T-cell (primary cell): ENCODE data around the gene MOXD1. TPM values are rescaled to one million over a fixed set of nuclear protein-coding genes. Genes with fewer than 3 reads are reported as not detected.

Source experiments
- ATAC-seq, 4 experiments: fragments of 200-7000 bp in 3 of 4; fragments of 150-1000 bp in 1 of 4; cut with Tn5 transposase; replicated peaks in 1 of 4; 1 replicate in 3 of 4; 2 replicates in 1 of 4; pipeline ENCODE4 v1.10.0; 2021; ENCODE audit warnings: moderate library complexity in 3 of 4, mild to moderate bottlenecking in 2 of 4, moderate number of reproducible peaks in 1 of 4
- CTCF ChIA-PET, 2 donors: fragments of 300-600 bp; sonication (Branson Sonifier 250); formaldehyde crosslinking; loops; one replicate each; lab custom pipeline; 2022; ENCODE audit warnings: antibody characterized with exemption in 2 of 2; lab: Charles Lee
- POLR2A ChIA-PET, 2 donors: fragments of 300-600 bp; sonication (Branson Sonifier 250); formaldehyde crosslinking; loops; one replicate each; lab custom pipeline; 2022; ENCODE audit warnings: antibody characterized with exemption in 2 of 2; lab: Charles Lee
- DNase-seq, 35 experiments: peaks; one replicate each; pipeline versions ENCODE4 v3.0.0 to v3.0.0-alpha.2; 2013 to 2023
- H3K27ac ChIP-seq: one replicate; pipeline ENCODE4 v1.5.1; 2013; ENCODE audit warnings: low read length
- H3K27me3 ChIP-seq, 2 experiments: replicated peaks in 1 of 2; 1 replicate in 1 of 2; 2 replicates in 1 of 2; pipeline versions ENCODE4 v1.6.1 to v1.7.0; 2013; ENCODE audit warnings: low read length in 1 of 2, mixed read lengths in 1 of 2; ENCODE audit not compliant: control insufficient read depth in 2 of 2, insufficient read depth in 2 of 2; ENCODE audit errors: extremely low read depth in 1 of 2
- H3K36me3 ChIP-seq, 2 donors: 1 replicate in 1 of 2; 2 replicates in 1 of 2; pipeline versions ENCODE4 v1.6.1 to v1.7.0; 2013; ENCODE audit warnings: low read length in 1 of 2; ENCODE audit not compliant: control insufficient read depth in 2 of 2, insufficient read depth in 1 of 2; ENCODE audit errors: extremely low read depth in 1 of 2
- H3K4me1 ChIP-seq, 2 experiments: 1 replicate in 1 of 2; 2 replicates in 1 of 2; pipeline versions ENCODE4 v1.6.1 to v1.7.0; 2013; ENCODE audit warnings: low read length in 2 of 2, mixed read lengths in 1 of 2; ENCODE audit not compliant: insufficient read depth in 2 of 2, control insufficient read depth in 1 of 2; ENCODE audit errors: extremely low read depth in 1 of 2
- H3K4me3 ChIP-seq, 2 donors: 1 replicate in 1 of 2; 2 replicates in 1 of 2; pipeline versions ENCODE4 v1.5.1 to v1.7.0; 2013; ENCODE audit warnings: mild to moderate bottlenecking in 2 of 2, low read length in 1 of 2, moderate library complexity in 1 of 2; ENCODE audit not compliant: control insufficient read depth in 1 of 2; ENCODE audit errors: extremely low read depth in 1 of 2
- H3K9me3 ChIP-seq: 2 replicates; pipeline ENCODE4 v1.7.0; 2013
- H3K27ac Mint-ChIP-seq, 2 donors: one replicate each; pipeline ENCODE4 v1.8.0; 2020 to 2021; ENCODE audit warnings: mild to moderate bottlenecking in 2 of 2, mixed read lengths in 2 of 2
- H3K27me3 Mint-ChIP-seq, 2 donors: one replicate each; pipeline ENCODE4 v1.8.0; 2021 to 2022; ENCODE audit warnings: mixed read lengths in 2 of 2
- H3K36me3 Mint-ChIP-seq: one replicate; pipeline ENCODE4 v1.8.0; 2021; ENCODE audit warnings: mixed read lengths
- H3K4me1 Mint-ChIP-seq, 3 donors: one replicate each; pipeline ENCODE4 v1.8.0; 2020 to 2022; ENCODE audit warnings: mixed read lengths in 3 of 3, mild to moderate bottlenecking in 1 of 3
- H3K4me3 Mint-ChIP-seq, 3 donors: one replicate each; pipeline ENCODE4 v1.8.0; 2020 to 2022; ENCODE audit warnings: mild to moderate bottlenecking in 3 of 3, mixed read lengths in 3 of 3, moderate library complexity in 3 of 3
- H3K9me3 Mint-ChIP-seq, 3 donors: one replicate each; pipeline ENCODE4 v1.8.0; 2020 to 2022; ENCODE audit warnings: mixed read lengths in 3 of 3
- WGBS: methylation state at CpG from one replicate; pipeline ENCODE4 v1.1.5; 2013; ENCODE audit warnings: missing lambda C conversion rate; ENCODE audit not compliant: insufficient coverage; 5-methylcytosine and 5-hydroxymethylcytosine counted together
- total RNA-seq, 35 experiments: library from RNA in 6 of 35; stranded (reverse) in 6 of 35; fragments of 120-200 nt in 1 of 35; gene quantifications; one replicate each; pipeline versions ENCODE4 v1.2.1 to v1.2.4 and lab custom pipeline; 2013 to 2026

The MOXD1 gene
- total RNA-seq, 5 donors from 2014 or later (not counting 1 experiment from before 2014, with no cell fraction given): 0.13 to 0.53 (median 0.15) TPM; not detected in 1

DNA sequence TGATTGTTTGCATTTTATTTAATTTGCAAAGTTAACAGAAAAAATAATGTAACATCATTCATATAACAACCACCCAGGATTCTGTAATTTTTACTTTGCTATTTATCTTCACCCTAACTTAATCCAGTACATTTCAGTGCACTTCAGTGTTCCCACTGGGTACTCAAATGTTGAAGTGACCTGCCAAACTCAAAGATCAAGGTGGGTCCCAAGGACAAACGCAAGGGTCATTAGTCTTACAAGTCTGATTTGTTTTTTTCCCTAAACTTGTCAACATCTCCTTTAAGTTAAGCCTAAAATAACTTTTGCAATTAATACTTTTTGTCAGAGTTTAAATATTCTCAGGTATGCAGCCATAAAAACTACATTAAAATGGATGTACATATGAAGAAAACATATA is 53.0 kb downstream of the MOXD1 start:
- no peak overlapping the region for H3K4me3 ChIP-seq
- ChIA-PET CTCF (no interaction called here), POLR2A (no interaction called here)
- H3K27ac ChIP-seq: no peak overlapping the region
- Mint-ChIP-seq H3K27ac (no peak overlapping the region), H3K4me3 (no peak overlapping the region), H3K27me3 (no peaks in the 10 kb centered on the region), H3K9me3 (no peaks in the 10 kb centered on the region), H3K4me1 (peaks cover 0 to 13% (median 10%) of the 10 kb centered on the region in 3 donors), H3K36me3 (no peaks in the 10 kb centered on the region)
- H3K4me1 ChIP-seq: peaks cover 0 to 5% of the 10 kb centered on the region in 2 experiments
- ATAC-seq (no peak), DNase-seq (no peak)
- no peaks in the 10 kb centered on the region for H3K27me3 ChIP-seq
- WGBS: no CpG with 5 or more reads among the region's 1 CpG
- H3K9me3 ChIP-seq: no peaks in the 10 kb centered on the region
- H3K36me3 ChIP-seq: no peaks in the 10 kb centered on the region

GRCh38 chr6:132344811-132345210 is 56.5 kb downstream of the MOXD1 start:
- H3K27me3 Mint-ChIP-seq: peaks cover 8% of the 10 kb centered on the region in 2 donors
- no peaks in the 10 kb centered on the region for H3K4me1 ChIP-seq
- H3K4me1 Mint-ChIP-seq: no peaks in the 10 kb centered on the region
- no peaks in the 10 kb centered on the region for H3K36me3 ChIP-seq
- no peak overlapping the region for H3K4me3 Mint-ChIP-seq
- WGBS: 50% methylated on average over 2 of the region's 5 CpGs
- POLR2A ChIA-PET: no interaction called here
- CTCF ChIA-PET: no interaction called here
- no peak overlapping the region for H3K27ac Mint-ChIP-seq
- H3K27me3 ChIP-seq: no peaks in the 10 kb centered on the region
- H3K27ac ChIP-seq: no peak overlapping the region
- DNase-seq (no peak), ATAC-seq (no peak)
- H3K36me3 Mint-ChIP-seq: no peaks in the 10 kb centered on the region
- H3K9me3 Mint-ChIP-seq: no peaks in the 10 kb centered on the region
- H3K9me3 ChIP-seq: no peaks in the 10 kb centered on the region
- no peak overlapping the region for H3K4me3 ChIP-seq

DNA sequence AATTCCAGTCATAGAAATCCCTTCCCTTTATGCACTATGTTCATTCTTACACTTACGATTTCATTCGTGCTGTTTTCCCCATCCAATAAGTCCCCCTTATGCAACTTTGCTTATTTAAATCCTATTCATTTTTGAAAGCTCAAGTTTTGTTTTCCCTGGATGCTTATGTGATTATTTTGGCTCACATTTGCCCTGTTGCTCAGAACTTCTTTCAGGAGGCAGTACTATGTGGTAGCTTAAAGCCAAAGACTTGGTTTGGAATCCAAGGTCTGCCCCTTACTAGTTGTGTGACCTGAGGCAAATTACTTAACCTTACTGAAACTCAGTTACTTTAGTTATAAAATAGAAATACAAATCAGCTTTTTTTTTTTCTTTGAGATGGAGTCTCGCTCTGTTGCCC is 59.6 kb downstream of the MOXD1 start:
- Mint-ChIP-seq H3K36me3 (no peaks in the 10 kb centered on the region), H3K4me1 (no peaks in the 10 kb centered on the region), H3K4me3 (no peak overlapping the region), H3K9me3 (no peaks in the 10 kb centered on the region), H3K27ac (no peak overlapping the region), H3K27me3 (peaks cover 8% of the 10 kb centered on the region in 2 donors)
- ChIA-PET POLR2A (no interaction called here), CTCF (interaction anchor here in 1 of 2 donors (0.7 kb wide), 1 partner anchor 61 kb away, joined by 3 read pairs; no protein-coding TSS in a partner anchor)
- H3K27ac ChIP-seq: no peak overlapping the region
- no peaks in the 10 kb centered on the region for H3K27me3 ChIP-seq
- no peak overlapping the region for H3K4me3 ChIP-seq
- ATAC-seq: no peak
- H3K36me3 ChIP-seq: no peaks in the 10 kb centered on the region
- WGBS: 82% methylated on average over 2 of the region's 3 CpGs
- no peaks in the 10 kb centered on the region for H3K4me1 ChIP-seq
- DNase-seq: no peak
- H3K9me3 ChIP-seq: no peaks in the 10 kb centered on the region

GRCh38 chr6:132334521-132334885 is 66.8 kb downstream of the MOXD1 start:
- H3K27me3 ChIP-seq: peaks cover 0 to 4% of the 10 kb centered on the region in 2 experiments
- H3K27me3 Mint-ChIP-seq: peaks cover 4 to 6% of the 10 kb centered on the region in 2 donors
- no peak overlapping the region for H3K4me3 ChIP-seq
- no peaks in the 10 kb centered on the region for H3K9me3 ChIP-seq
- no peaks in the 10 kb centered on the region for H3K9me3 Mint-ChIP-seq
- H3K36me3 Mint-ChIP-seq: no peaks in the 10 kb centered on the region
- no peak overlapping the region for H3K4me3 Mint-ChIP-seq
- no peak for ATAC-seq
- WGBS: 83% methylated on average over 1 of the region's 4 CpGs
- ChIA-PET CTCF (no interaction called here), POLR2A (no interaction called here)
- no peaks in the 10 kb centered on the region for H3K4me1 Mint-ChIP-seq
- H3K27ac Mint-ChIP-seq: no peak overlapping the region
- DNase-seq: no peak
- no peaks in the 10 kb centered on the region for H3K36me3 ChIP-seq
- no peak overlapping the region for H3K27ac ChIP-seq
- no peaks in the 10 kb centered on the region for H3K4me1 ChIP-seq

DNA sequence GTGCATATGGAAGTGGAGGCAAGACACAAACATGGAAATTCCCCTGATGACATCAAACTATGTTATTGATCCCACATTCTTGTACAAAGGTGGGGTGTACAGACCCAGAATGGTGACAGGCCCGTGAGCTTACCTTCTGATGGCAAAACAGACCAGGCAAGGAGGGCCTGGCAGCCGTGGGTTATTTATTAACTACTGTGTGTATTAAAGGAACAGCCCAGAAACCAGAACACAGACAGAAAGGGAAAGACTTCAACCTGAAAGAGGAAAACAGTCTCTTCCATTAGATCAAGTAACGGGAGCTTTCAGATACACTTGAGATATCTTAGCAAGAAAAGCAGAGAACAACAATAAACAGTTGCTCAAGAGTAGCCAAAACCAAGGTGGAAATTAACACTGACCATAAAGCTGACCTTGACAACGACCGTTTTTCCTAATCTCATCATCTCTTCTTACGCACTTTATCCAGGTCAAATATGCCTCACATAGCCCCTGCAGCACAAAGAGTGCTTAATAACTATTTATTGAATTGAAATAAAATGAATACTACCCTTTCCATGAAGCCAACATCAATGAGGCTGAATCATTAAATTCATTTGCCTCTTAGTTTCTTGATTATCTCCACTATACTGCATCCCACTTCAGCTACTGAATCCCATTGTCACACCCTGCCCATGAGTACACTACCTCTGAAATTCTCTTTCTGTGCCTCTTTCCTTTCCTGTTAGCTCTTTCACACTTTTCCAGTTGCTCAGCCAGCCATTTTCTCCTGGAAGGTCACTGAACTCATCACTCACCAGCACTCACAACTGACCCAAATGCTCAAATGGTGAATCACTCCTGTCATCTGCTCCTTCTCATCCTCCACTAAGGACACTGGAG is 67.4 kb downstream of the MOXD1 start:
- H3K27me3 Mint-ChIP-seq: peaks cover 4 to 6% of the 10 kb centered on the region in 2 donors
- H3K9me3 ChIP-seq: no peaks in the 10 kb centered on the region
- H3K4me1 Mint-ChIP-seq: no peaks in the 10 kb centered on the region
- no peak overlapping the region for H3K27ac ChIP-seq
- no peak overlapping the region for H3K4me3 Mint-ChIP-seq
- ChIA-PET POLR2A (no interaction called here), CTCF (no interaction called here)
- DNase-seq (no peak), ATAC-seq (no peak)
- no peaks in the 10 kb centered on the region for H3K36me3 Mint-ChIP-seq
- no peaks in the 10 kb centered on the region for H3K4me1 ChIP-seq
- no peak overlapping the region for H3K27ac Mint-ChIP-seq
- no peaks in the 10 kb centered on the region for H3K36me3 ChIP-seq
- peaks cover 0 to 4% of the 10 kb centered on the region in 2 experiments for H3K27me3 ChIP-seq
- 67% methylated on average over 1 of the region's 6 CpGs for WGBS
- no peak overlapping the region for H3K4me3 ChIP-seq
- H3K9me3 Mint-ChIP-seq: no peaks in the 10 kb centered on the region

- no peak for ATAC-seq
- Histone ChIP-seq H3K4me3 (no peak overlapping the region), H3K27me3 (peaks cover 0 to 4% of the 10 kb centered on the region in 2 experiments), H3K4me1 (no peaks in the 10 kb centered on the region), H3K9me3 (no peaks in the 10 kb centered on the region), H3K27ac (no peak overlapping the region), H3K36me3 (no peaks in the 10 kb centered on the region)
- H3K27ac Mint-ChIP-seq: no peak overlapping the region
- H3K9me3 Mint-ChIP-seq: no peaks in the 10 kb centered on the region
- POLR2A ChIA-PET: no interaction called here
- H3K36me3 Mint-ChIP-seq: no peaks in the 10 kb centered on the region
- no peaks in the 10 kb centered on the region for H3K4me1 Mint-ChIP-seq
- peaks cover 4 to 6% of the 10 kb centered on the region in 2 donors for H3K27me3 Mint-ChIP-seq
- DNase-seq: no peak
- H3K4me3 Mint-ChIP-seq: no peak overlapping the region
- no CpG with 5 or more reads among the region's 5 CpGs for WGBS
- CTCF ChIA-PET: interaction anchor here in 1 of 2 donors (0.9 kb wide), 1 partner anchor 51 kb away, joined by 3 read pairs; no protein-coding TSS in a partner anchor
Measured at GRCh38 chr6:132330759-132331158, 70.5 kb downstream of the MOXD1 start.
